Measurements from ENCODE around the gene PID1. TPM values are rescaled to one million over a fixed set of nuclear protein-coding genes. Genes with fewer than 3 reads are reported as not detected.

The PID1 gene
- total RNA-seq, 2 donors from 2014 or later, result 30.2 to 40.3 TPM

DNA sequence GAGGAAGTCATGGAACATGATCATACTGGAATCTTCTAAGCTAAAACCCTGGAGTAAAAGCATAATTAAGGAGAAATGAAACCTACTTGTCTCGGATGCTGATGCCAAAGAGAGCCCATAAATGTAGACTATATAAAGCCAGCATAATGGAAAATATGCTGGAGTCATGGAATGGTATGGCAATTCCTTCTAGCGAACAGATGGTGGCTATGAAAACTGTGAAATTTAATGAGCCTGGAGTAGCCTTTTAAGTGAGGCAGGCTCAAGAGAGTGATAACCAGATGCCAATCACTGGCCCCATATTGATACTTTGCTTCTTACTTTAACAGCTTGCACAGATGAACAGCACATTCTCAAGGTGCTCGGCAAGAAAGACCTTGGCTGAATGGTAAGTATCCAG, 206.3 kb downstream of the PID1 start:
- Histone ChIP-seq H3K36me3 (no peaks in the 10 kb centered on the region), H3K9ac (ENCODE audit: low read depth in 2 of 2, low read length in 2 of 2) (no peak overlapping the region), H3K4me3 (no peak overlapping the region), H3K27ac (no peak overlapping the region), H3K9me3 (no peaks in the 10 kb centered on the region), H3K27me3 (no peaks in the 10 kb centered on the region), H3K4me1 (no peaks in the 10 kb centered on the region)
- intact Hi-C loops (cut with DNase I), result no loop called here
- TF ChIP-seq, protein P1, sequence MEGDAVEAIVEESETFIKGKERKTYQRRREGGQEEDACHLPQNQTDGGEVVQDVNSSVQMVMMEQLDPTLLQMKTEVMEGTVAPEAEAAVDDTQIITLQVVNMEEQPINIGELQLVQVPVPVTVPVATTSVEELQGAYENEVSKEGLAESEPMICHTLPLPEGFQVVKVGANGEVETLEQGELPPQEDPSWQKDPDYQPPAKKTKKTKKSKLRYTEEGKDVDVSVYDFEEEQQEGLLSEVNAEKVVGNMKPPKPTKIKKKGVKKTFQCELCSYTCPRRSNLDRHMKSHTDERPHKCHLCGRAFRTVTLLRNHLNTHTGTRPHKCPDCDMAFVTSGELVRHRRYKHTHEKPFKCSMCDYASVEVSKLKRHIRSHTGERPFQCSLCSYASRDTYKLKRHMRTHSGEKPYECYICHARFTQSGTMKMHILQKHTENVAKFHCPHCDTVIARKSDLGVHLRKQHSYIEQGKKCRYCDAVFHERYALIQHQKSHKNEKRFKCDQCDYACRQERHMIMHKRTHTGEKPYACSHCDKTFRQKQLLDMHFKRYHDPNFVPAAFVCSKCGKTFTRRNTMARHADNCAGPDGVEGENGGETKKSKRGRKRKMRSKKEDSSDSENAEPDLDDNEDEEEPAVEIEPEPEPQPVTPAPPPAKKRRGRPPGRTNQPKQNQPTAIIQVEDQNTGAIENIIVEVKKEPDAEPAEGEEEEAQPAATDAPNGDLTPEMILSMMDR (IDR thresholded peaks at IDR 0.05), result no peak
- DNase-seq, result no peak

DNA sequence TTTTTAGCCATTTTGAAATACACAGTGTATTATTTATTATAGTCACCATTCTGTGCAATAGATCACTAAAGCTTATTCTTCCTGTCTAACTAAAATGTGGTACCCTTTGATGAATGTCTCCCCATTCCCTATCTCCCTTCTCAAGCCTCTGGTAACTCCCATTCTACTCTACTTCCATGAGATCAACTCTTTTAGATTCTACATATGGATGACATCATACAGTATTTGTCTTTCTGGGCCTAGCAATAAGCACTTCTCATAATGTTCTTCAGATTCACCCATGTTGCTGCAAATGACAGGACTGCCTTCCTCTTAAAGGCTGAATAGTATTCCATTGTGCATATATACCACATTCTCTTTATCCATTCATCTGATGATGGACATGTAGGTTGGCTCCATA, 210.9 kb downstream of the PID1 start:
- Histone ChIP-seq H3K27ac (no peak overlapping the region), H3K27me3 (no peaks in the 10 kb centered on the region), H3K36me3 (no peaks in the 10 kb centered on the region), H3K4me1 (no peaks in the 10 kb centered on the region), H3K4me3 (no peak overlapping the region), H3K9me3 (no peaks in the 10 kb centered on the region), H3K9ac (ENCODE audit: low read depth in 2 of 2, low read length in 2 of 2) (no peak overlapping the region)
- TF ChIP-seq, protein P1 (IDR thresholded peaks at IDR 0.05), result no peak
- no peak for DNase-seq
- intact Hi-C loops (cut with DNase I), result no loop called here

DNA sequence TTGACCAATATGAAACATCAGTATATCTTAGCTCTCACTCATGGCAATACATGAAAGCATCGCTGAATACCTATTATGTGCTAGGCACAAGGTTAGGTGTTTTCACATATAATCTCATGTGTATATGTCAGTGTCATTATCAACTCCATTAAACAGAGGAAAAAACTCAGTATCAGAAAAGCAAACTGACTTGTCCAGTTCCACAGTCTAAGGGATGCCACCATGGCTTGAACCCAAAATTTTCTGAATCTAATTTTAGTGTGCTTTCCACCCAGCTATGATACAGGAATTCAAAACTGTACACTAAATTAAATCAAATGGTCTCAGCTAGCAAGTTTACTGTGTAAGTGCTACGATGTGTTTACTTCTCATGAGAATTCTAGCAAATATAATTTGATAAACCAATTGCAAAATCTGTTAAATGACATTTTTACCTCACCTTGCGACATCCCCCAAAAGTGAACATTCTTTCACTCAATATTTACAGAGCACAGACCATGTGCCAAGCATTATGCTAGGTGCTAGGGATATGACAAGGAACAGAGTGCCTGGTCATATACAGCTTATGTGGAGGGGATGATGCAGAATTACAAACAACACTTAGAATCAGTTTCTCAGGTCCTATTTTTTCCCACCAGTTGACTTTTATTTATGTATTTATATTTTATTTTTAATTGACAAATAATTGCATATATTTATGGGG, 211.6 kb downstream of the PID1 start:
- no peak overlapping the region for H3K9ac ChIP-seq (ENCODE audit: low read depth in 2 of 2, low read length in 2 of 2)
- no peak overlapping the region for H3K27ac ChIP-seq
- no peaks in the 10 kb centered on the region for H3K4me1 ChIP-seq
- no peak overlapping the region for H3K4me3 ChIP-seq
- H3K27me3 ChIP-seq, result no peaks in the 10 kb centered on the region
- H3K9me3 ChIP-seq, result no peaks in the 10 kb centered on the region
- H3K36me3 ChIP-seq, result no peaks in the 10 kb centered on the region
- TF ChIP-seq, protein P1 (IDR thresholded peaks at IDR 0.05), result no peak
- DNase-seq, result no peak
- intact Hi-C loops (cut with DNase I), result no loop called here

DNA sequence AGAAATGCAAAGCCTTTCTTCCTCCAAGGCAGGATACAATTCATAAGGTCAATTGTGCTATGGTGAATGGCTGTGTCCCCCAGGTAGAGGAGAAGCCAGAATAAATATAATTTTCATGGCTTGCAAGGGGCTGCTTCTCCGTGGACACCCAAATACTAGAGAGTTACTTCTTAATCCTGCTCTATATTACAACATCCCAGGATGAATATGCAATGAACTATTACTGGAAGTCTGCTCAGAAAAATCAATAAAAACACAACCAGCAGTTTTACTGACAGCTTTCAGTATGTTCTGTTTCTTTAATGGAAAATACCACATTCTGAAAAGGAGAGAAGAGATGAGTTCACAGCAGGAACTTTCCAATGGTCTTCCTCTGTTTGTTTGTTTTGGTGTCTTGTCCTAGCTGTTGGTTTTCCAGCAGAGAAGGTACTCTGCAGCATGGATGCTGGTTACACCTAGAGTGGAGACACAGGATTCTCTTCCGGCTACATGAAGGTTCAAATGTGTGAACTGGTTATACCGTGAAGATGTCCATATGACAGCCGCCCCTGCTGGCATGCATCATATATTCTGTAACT, 213.0 kb downstream of the PID1 start:
- no peaks in the 10 kb centered on the region for H3K4me1 ChIP-seq
- H3K27me3 ChIP-seq, result no peaks in the 10 kb centered on the region
- no peak overlapping the region for H3K4me3 ChIP-seq
- intact Hi-C loops (cut with DNase I), result no loop called here
- no peak overlapping the region for H3K27ac ChIP-seq
- H3K36me3 ChIP-seq, result no peaks in the 10 kb centered on the region
- DNase-seq, result no peak
- TF ChIP-seq, protein P1 (IDR thresholded peaks at IDR 0.05), result no peak
- H3K9ac ChIP-seq (ENCODE audit: low read depth in 2 of 2, low read length in 2 of 2), result no peak overlapping the region
- H3K9me3 ChIP-seq, result no peaks in the 10 kb centered on the region

DNA sequence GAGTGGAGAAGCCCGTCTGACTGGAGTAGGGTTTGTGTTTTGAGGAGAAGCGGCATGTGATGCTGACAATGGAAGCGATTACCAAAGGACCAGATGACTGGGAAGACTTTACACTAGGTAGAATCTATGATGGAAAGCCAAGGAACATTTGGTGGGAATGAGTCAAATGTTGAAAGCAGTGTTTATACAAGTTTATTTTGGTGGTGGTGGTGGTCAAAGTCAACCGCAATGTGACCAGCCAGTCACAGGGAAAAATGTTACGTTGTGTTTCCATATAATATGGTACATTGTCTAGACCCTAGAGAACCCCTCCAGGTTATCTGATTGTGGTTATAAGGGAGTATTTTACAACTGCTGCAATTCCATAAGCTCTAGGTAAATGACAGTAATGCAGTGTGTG, 216.8 kb downstream of the PID1 start:
- Histone ChIP-seq H3K4me3 (no peak overlapping the region), H3K27me3 (no peaks in the 10 kb centered on the region), H3K9ac (ENCODE audit: low read depth in 2 of 2, low read length in 2 of 2) (no peak overlapping the region), H3K36me3 (no peaks in the 10 kb centered on the region), H3K9me3 (no peaks in the 10 kb centered on the region), H3K27ac (no peak overlapping the region), H3K4me1 (no peaks in the 10 kb centered on the region)
- TF ChIP-seq, protein P1 (IDR thresholded peaks at IDR 0.05), result no peak
- intact Hi-C loops (cut with DNase I), result no loop called here
- no peak for DNase-seq

Measured in colonic mucosa (tissue), 4 donors.